ENCODE measurements around the gene CD69. TPM values are rescaled to one million over a fixed set of nuclear protein-coding genes. Genes with fewer than 3 reads are reported as not detected.

Gene CD69
- total RNA-seq, 3 donors from 2014 or later (not counting 1 experiment from before 2014, with no cell fraction given): 739 to 1,541 (median 990) TPM

DNA sequence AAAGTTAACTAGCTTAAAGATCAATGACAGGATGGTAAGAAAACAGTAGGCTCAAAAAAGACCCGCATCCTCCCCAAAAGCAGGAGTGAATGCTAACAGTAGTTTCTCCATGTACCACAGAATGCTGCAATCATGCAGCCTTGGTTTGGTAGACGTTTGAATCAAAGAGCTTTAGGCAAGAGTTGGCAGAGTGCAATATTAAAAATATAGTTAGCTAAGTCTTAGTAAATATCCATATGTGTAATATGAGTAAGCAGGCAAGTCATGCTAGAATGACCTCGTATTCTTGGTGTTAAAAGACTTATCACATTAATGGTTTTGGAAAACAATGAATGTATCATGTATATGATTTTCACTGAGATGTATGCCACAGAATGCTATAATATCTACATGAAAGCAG, 47.8 kb upstream of the CD69 start:
- ATAC-seq (no peak), DNase-seq (no peak)
- Mint-ChIP-seq H3K9me3 (no peaks in the 10 kb centered on the region), H3K4me1 (peaks cover 10 to 11% of the 10 kb centered on the region in 2 donors), H3K4me3 (no peak overlapping the region), H3K27me3 (ENCODE audit: low read depth in 2 of 2) (peaks cover 7 to 9% of the 10 kb centered on the region in 2 donors), H3K27ac (no peak overlapping the region), H3K36me3 (no peaks in the 10 kb centered on the region)
- Histone ChIP-seq H3K36me3 (ENCODE audit: control insufficient read depth, insufficient read depth, low read length) (no peaks in the 10 kb centered on the region), H3K27me3 (ENCODE audit: control insufficient read depth, insufficient read depth, low read length) (peaks cover 4% of the 10 kb centered on the region), H3K9me3 (ENCODE audit: control insufficient read depth, insufficient read depth, low read length) (no peaks in the 10 kb centered on the region), H3K27ac (ENCODE audit: low read length) (no peak overlapping the region), H3K4me1 (ENCODE audit: control insufficient read depth, insufficient read depth, low read length) (peaks cover 4% of the 10 kb centered on the region), H3K4me3 (ENCODE audit: low read length) (no peak overlapping the region)
- intact Hi-C loops (cut with micrococcal nuclease): no loop called here
- WGBS (ENCODE audit: insufficient coverage): 75% methylated on average over 3 of the region's 3 CpGs
- TF ChIP-seq, protein P1, sequence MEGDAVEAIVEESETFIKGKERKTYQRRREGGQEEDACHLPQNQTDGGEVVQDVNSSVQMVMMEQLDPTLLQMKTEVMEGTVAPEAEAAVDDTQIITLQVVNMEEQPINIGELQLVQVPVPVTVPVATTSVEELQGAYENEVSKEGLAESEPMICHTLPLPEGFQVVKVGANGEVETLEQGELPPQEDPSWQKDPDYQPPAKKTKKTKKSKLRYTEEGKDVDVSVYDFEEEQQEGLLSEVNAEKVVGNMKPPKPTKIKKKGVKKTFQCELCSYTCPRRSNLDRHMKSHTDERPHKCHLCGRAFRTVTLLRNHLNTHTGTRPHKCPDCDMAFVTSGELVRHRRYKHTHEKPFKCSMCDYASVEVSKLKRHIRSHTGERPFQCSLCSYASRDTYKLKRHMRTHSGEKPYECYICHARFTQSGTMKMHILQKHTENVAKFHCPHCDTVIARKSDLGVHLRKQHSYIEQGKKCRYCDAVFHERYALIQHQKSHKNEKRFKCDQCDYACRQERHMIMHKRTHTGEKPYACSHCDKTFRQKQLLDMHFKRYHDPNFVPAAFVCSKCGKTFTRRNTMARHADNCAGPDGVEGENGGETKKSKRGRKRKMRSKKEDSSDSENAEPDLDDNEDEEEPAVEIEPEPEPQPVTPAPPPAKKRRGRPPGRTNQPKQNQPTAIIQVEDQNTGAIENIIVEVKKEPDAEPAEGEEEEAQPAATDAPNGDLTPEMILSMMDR (IDR thresholded peaks at IDR 0.05): no peak

GRCh38 chr12:9806714-9807113, 46.0 kb upstream of the CD69 start:
- no peak for ATAC-seq
- Histone ChIP-seq H3K27me3 (ENCODE audit: control insufficient read depth, insufficient read depth, low read length) (peaks cover 4% of the 10 kb centered on the region), H3K27ac (ENCODE audit: low read length) (no peak overlapping the region), H3K9me3 (ENCODE audit: control insufficient read depth, insufficient read depth, low read length) (no peaks in the 10 kb centered on the region), H3K4me1 (ENCODE audit: control insufficient read depth, insufficient read depth, low read length) (no peaks in the 10 kb centered on the region), H3K36me3 (ENCODE audit: control insufficient read depth, insufficient read depth, low read length) (no peaks in the 10 kb centered on the region), H3K4me3 (ENCODE audit: low read length) (no peak overlapping the region)
- H3K27me3 Mint-ChIP-seq (ENCODE audit: low read depth in 2 of 2): peaks cover 7 to 9% of the 10 kb centered on the region in 2 donors
- H3K9me3 Mint-ChIP-seq: no peaks in the 10 kb centered on the region
- H3K4me3 Mint-ChIP-seq: no peak overlapping the region
- TF ChIP-seq, protein P1 (IDR thresholded peaks at IDR 0.05): no peak
- H3K4me1 Mint-ChIP-seq: peaks cover 7 to 8% of the 10 kb centered on the region in 2 donors
- WGBS (ENCODE audit: insufficient coverage): 99% methylated on average over 3 of the region's 4 CpGs
- DNase-seq: no peak
- H3K27ac Mint-ChIP-seq: no peak overlapping the region
- intact Hi-C loops (cut with micrococcal nuclease): no loop called here
- H3K36me3 Mint-ChIP-seq: no peaks in the 10 kb centered on the region

- Mint-ChIP-seq H3K36me3 (no peaks in the 10 kb centered on the region), H3K27ac (no peak overlapping the region), H3K27me3 (ENCODE audit: low read depth in 2 of 2) (peaks cover 2 to 7% of the 10 kb centered on the region in 2 donors), H3K4me1 (peaks cover 5% of the 10 kb centered on the region in 2 donors), H3K4me3 (no peak overlapping the region), H3K9me3 (no peaks in the 10 kb centered on the region)
- ATAC-seq: no peak
- H3K27me3 ChIP-seq (ENCODE audit: control insufficient read depth, insufficient read depth, low read length): peaks cover 4% of the 10 kb centered on the region
- DNase-seq: no peak
- WGBS (ENCODE audit: insufficient coverage): no CpG with 5 or more reads among the region's 2 CpGs
- TF ChIP-seq, protein P1 (IDR thresholded peaks at IDR 0.05): no peak
- no peak overlapping the region for H3K4me3 ChIP-seq (ENCODE audit: low read length)
- intact Hi-C loops (cut with micrococcal nuclease): no loop called here
- no peaks in the 10 kb centered on the region for H3K4me1 ChIP-seq (ENCODE audit: control insufficient read depth, insufficient read depth, low read length)
- H3K27ac ChIP-seq (ENCODE audit: low read length): no peak overlapping the region
- no peaks in the 10 kb centered on the region for H3K36me3 ChIP-seq (ENCODE audit: control insufficient read depth, insufficient read depth, low read length)
- H3K9me3 ChIP-seq (ENCODE audit: control insufficient read depth, insufficient read depth, low read length): no peaks in the 10 kb centered on the region
These were observed 45.2 kb upstream of the CD69 start for GRCh38 chr12:9805883-9806282.

GRCh38 chr12:9799961-9800360, 39.3 kb upstream of the CD69 start:
- H3K4me3 ChIP-seq (ENCODE audit: low read length): no peak overlapping the region
- intact Hi-C loops (cut with micrococcal nuclease): no loop called here
- Mint-ChIP-seq H3K4me1 (peaks cover 26 to 29% of the 10 kb centered on the region in 2 donors), H3K36me3 (no peaks in the 10 kb centered on the region), H3K4me3 (no peak overlapping the region), H3K27ac (no peak overlapping the region), H3K27me3 (ENCODE audit: low read depth in 2 of 2) (no peaks in the 10 kb centered on the region), H3K9me3 (no peaks in the 10 kb centered on the region)
- H3K4me1 ChIP-seq (ENCODE audit: control insufficient read depth, insufficient read depth, low read length): peaks cover 6% of the 10 kb centered on the region
- TF ChIP-seq, protein P1 (IDR thresholded peaks at IDR 0.05): no peak
- ATAC-seq (no peak), DNase-seq (no peak)
- H3K27me3 ChIP-seq (ENCODE audit: control insufficient read depth, insufficient read depth, low read length): no peaks in the 10 kb centered on the region
- no peak overlapping the region for H3K27ac ChIP-seq (ENCODE audit: low read length)
- H3K9me3 ChIP-seq (ENCODE audit: control insufficient read depth, insufficient read depth, low read length): no peaks in the 10 kb centered on the region
- no peaks in the 10 kb centered on the region for H3K36me3 ChIP-seq (ENCODE audit: control insufficient read depth, insufficient read depth, low read length)
- 93% methylated on average over 1 of the region's 1 CpG for WGBS (ENCODE audit: insufficient coverage)
